Activated B cell treated with CpG ODN at 0.5 μM for 24 hours (primary cell): ENCODE measurements around the gene BAZ1A. TPM values are rescaled to one million over a fixed set of nuclear protein-coding genes. Genes with fewer than 3 reads are reported as not detected.
"Not testable (repeated sequence)": the region's sequence is repeated elsewhere in the genome, so short reads cannot be mapped to it uniquely, and the experiment has no call there.

Experiments used
- ATAC-seq: fragments of 200-7000 bp; cut with Tn5 transposase; one replicate; pipeline ENCODE4 v1.10.0; 2021; ENCODE audit warnings: low read depth, mild to moderate bottlenecking, moderate library complexity
- CTCF ChIA-PET: fragments of 350-600 bp; sonication (Branson Sonifier 250); formaldehyde crosslinking; loops from one replicate; lab custom pipeline; 2021; ENCODE audit warnings: antibody characterized with exemption; lab: Charles Lee
- POLR2A ChIA-PET: fragments of 350-600 bp; sonication (Branson Sonifier 250); formaldehyde crosslinking; loops from one replicate; lab custom pipeline; 2021; ENCODE audit warnings: antibody characterized with exemption; lab: Charles Lee
- DNase-seq: peaks from one replicate; pipeline ENCODE4 v3.0.0; 2022
- H3K27ac Mint-ChIP-seq: one replicate; pipeline ENCODE4 v1.8.0; 2020; ENCODE audit warnings: mixed read lengths
- H3K27me3 Mint-ChIP-seq: one replicate; pipeline ENCODE4 v1.8.0; 2021; ENCODE audit warnings: mixed read lengths
- H3K36me3 Mint-ChIP-seq: one replicate; pipeline ENCODE4 v1.8.0; 2021; ENCODE audit warnings: low read depth, mixed read lengths
- H3K4me1 Mint-ChIP-seq: one replicate; pipeline ENCODE4 v1.8.0; 2021; ENCODE audit warnings: mixed read lengths
- H3K4me3 Mint-ChIP-seq: one replicate; pipeline ENCODE4 v1.8.0; 2020; ENCODE audit warnings: mild to moderate bottlenecking, mixed read lengths
- H3K9me3 Mint-ChIP-seq: one replicate; pipeline ENCODE4 v1.8.0; 2020; ENCODE audit warnings: mixed read lengths
- intact Hi-C: fragments of 100-400 bp; cut with micrococcal nuclease; formaldehyde crosslinking; loops from one replicate; pipeline ENCODE4 v1.15.1; 2024
- total RNA-seq: library from RNA; stranded (reverse); gene quantifications from 2 replicates; pipeline ENCODE4 v1.2.3, GENCODE V29; 2022
- TF ChIP-seq, protein P1 (sequence below): fragments of 200-600 bp; IDR thresholded peaks from one replicate; pipeline ENCODE4 v1.8.0; 2022; ENCODE audit warnings: antibody characterized with exemption, mild to moderate bottlenecking

Gene BAZ1A
- total RNA-seq, 1 donor from 2014 or later = 55.9 TPM

DNA sequence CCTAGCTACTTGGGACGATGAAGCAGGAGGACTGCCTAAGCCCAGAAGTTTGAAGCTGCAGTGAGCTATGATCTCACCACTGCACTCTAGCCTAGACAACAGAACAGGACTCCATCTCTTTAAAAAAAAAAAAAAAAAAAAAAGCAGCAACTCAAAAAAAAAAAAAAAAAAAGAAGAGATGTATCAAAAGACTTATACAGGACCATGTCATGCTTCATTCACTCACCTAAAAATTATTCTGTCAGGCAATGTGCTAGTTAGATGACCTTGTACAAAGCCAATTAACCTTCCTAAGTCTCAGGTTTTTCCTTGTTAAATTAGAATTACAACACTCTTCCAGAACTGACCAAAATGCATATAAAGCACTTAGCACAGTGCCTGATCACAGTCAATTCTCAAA lies 50.9 kb downstream of the BAZ1A start:
- DNase-seq (no peak), ATAC-seq (no peak)
- H3K4me3 Mint-ChIP-seq = no peak overlapping the region
- POLR2A ChIA-PET = interaction anchor here (0.6 to 0.7 kb wide), 2 partner anchors 45 to 81 kb away, joined by 4 to 6 read pairs; no protein-coding TSS in a partner anchor
- no peaks in the 10 kb centered on the region for H3K27me3 Mint-ChIP-seq
- TF ChIP-seq, protein P1, sequence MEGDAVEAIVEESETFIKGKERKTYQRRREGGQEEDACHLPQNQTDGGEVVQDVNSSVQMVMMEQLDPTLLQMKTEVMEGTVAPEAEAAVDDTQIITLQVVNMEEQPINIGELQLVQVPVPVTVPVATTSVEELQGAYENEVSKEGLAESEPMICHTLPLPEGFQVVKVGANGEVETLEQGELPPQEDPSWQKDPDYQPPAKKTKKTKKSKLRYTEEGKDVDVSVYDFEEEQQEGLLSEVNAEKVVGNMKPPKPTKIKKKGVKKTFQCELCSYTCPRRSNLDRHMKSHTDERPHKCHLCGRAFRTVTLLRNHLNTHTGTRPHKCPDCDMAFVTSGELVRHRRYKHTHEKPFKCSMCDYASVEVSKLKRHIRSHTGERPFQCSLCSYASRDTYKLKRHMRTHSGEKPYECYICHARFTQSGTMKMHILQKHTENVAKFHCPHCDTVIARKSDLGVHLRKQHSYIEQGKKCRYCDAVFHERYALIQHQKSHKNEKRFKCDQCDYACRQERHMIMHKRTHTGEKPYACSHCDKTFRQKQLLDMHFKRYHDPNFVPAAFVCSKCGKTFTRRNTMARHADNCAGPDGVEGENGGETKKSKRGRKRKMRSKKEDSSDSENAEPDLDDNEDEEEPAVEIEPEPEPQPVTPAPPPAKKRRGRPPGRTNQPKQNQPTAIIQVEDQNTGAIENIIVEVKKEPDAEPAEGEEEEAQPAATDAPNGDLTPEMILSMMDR = no peak
- intact Hi-C loops = no loop called here
- peaks cover 76% of the 10 kb centered on the region for H3K36me3 Mint-ChIP-seq
- H3K4me1 Mint-ChIP-seq = peaks cover 2% of the 10 kb centered on the region
- CTCF ChIA-PET = interaction anchor here (0.6 kb wide), 1 partner anchor 149 kb away, joined by 3 read pairs; no protein-coding TSS in a partner anchor
- no peaks in the 10 kb centered on the region for H3K9me3 Mint-ChIP-seq
- no peak overlapping the region for H3K27ac Mint-ChIP-seq

DNA sequence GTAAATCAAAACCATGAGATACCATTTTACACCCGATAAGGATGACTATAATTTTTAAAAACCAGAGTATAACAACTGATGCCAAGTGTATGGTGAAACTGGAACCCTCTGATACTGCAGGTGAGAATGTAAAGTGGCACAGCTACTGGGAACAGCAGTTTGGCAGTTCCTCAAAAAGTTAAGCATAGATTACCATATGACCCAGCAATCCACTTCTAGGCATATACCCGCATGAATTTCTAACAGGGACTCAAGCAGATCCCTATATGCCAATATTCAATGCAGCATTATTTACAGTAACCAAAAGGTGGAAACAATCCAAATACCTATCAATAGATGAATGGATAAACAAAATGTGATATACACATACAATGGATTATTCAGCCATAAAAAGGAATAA lies 57.4 kb downstream of the BAZ1A start:
- Mint-ChIP-seq H3K27me3 (no peaks in the 10 kb centered on the region), H3K4me3 (no peak overlapping the region), H3K4me1 (no peaks in the 10 kb centered on the region), H3K9me3 (no peaks in the 10 kb centered on the region), H3K36me3 (peaks cover 53% of the 10 kb centered on the region), H3K27ac (no peak overlapping the region)
- TF ChIP-seq, protein P1 = no peak
- ATAC-seq (no peak), DNase-seq (no peak)
- intact Hi-C loops = no loop called here
- CTCF ChIA-PET = no interaction called here
- POLR2A ChIA-PET = no interaction called here

GRCh38 chr14:34810028-34810427 lies 65.1 kb downstream of the BAZ1A start:
- DNase-seq (no peak), ATAC-seq (no peak)
- TF ChIP-seq, protein P1 = no peak
- Mint-ChIP-seq H3K27ac (no peak overlapping the region), H3K4me3 (no peak overlapping the region), H3K27me3 (no peaks in the 10 kb centered on the region), H3K36me3 (peaks cover 55% of the 10 kb centered on the region), H3K9me3 (peaks cover 6% of the 10 kb centered on the region), H3K4me1 (no peaks in the 10 kb centered on the region)
- intact Hi-C loops = loop anchor here (2.0 kb wide), 1 partner anchor 13 kb away; no protein-coding TSS in a partner anchor
- ChIA-PET POLR2A (no interaction called here), CTCF (no interaction called here)

- ChIA-PET CTCF (no interaction called here), POLR2A (no interaction called here)
- Mint-ChIP-seq H3K27me3 (no peaks in the 10 kb centered on the region), H3K4me3 (no peak overlapping the region), H3K9me3 (peaks cover 9% of the 10 kb centered on the region), H3K4me1 (no peaks in the 10 kb centered on the region), H3K36me3 (peaks cover 71% of the 10 kb centered on the region), H3K27ac (no peak overlapping the region)
- intact Hi-C loops = no loop called here
- no peak for ATAC-seq
- no peak for DNase-seq
- TF ChIP-seq, protein P1 = no peak
Observed at GRCh38 chr14:34806257-34806656, 68.9 kb downstream of the BAZ1A start.

DNA sequence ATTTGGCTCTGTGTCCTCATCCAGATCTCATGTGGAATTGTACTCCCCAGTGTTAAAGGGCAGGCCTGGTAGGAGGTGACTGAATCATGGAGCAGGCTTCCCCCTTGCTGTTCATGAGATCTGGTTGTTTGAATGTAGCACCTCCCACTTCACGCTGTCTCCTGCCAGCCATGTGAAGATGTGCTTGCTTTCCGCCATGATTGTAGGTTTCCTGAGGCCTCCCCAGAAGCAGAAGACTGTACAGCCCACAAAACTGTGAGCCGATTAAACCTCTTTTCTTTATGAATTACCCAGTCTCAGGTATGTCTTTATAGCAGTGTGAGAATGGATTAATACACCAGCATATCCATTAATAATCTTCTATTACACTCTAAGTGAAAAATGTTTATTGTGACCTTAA lies 70.2 kb downstream of the BAZ1A start:
- Mint-ChIP-seq H3K9me3 (peaks cover 9% of the 10 kb centered on the region), H3K27ac (no peak overlapping the region), H3K4me1 (no peaks in the 10 kb centered on the region), H3K27me3 (no peaks in the 10 kb centered on the region), H3K4me3 (no peak overlapping the region), H3K36me3 (peaks cover 79% of the 10 kb centered on the region)
- intact Hi-C loops = no loop called here
- TF ChIP-seq, protein P1 = no peak
- ChIA-PET POLR2A (no interaction called here), CTCF (no interaction called here)
- DNase-seq (no peak), ATAC-seq (no peak)

- H3K36me3 Mint-ChIP-seq = peaks cover 78% of the 10 kb centered on the region
- intact Hi-C loops, POLR2A ChIA-PET, H3K4me1 Mint-ChIP-seq, H3K4me3 Mint-ChIP-seq, H3K27ac Mint-ChIP-seq, ATAC-seq, DNase-seq, H3K9me3 Mint-ChIP-seq, H3K27me3 Mint-ChIP-seq, CTCF ChIA-PET: not testable (repeated sequence)
Observed at GRCh38 chr14:34798861-34799260, 76.3 kb downstream of the BAZ1A start.
